Panc1 (cell line): ENCODE data around the gene UNC50.

ENCODE experiments used
- POLR2AphosphoS5 ChIP-seq: IDR thresholded peaks from 2 replicates; pipeline ENCODE4 v1.6.1; 2012; ENCODE audit warnings: mild to moderate bottlenecking, low read depth, low read length, moderate library complexity
- SIN3A ChIP-seq: IDR thresholded peaks from 2 replicates; pipeline ENCODE4 v1.6.1; 2012; ENCODE audit warnings: low read depth, mild to moderate bottlenecking, low read length, moderate library complexity, borderline replicate concordance; ENCODE audit not compliant: insufficient read depth
- TF ChIP-seq, protein P1 (sequence below): fragments of 450-650 bp; IDR thresholded peaks from 2 replicates; pipeline ENCODE4 v1.5.1; 2017; ENCODE audit warnings: mild to moderate bottlenecking

DNA sequence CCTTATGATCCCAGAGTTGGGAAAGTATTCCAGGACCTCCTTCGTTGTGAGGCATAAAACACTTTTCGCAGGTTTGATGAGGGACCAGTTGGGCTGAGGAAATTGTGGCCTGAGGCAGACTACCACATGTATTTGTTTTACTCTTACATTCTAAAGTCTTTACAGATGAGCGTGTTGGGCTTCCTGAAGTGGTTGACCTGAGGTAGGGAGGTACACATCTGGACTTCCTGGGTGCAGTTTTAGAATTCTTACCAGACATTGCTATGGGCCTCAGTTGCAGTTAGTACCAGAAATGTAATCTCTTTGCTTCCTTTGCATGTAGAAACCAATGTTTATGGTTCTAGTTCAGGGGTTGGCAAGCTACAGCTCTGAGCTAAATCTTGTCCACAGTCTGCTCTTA, 48.8 kb upstream of the UNC50 start:
- TF ChIP-seq, protein P1, sequence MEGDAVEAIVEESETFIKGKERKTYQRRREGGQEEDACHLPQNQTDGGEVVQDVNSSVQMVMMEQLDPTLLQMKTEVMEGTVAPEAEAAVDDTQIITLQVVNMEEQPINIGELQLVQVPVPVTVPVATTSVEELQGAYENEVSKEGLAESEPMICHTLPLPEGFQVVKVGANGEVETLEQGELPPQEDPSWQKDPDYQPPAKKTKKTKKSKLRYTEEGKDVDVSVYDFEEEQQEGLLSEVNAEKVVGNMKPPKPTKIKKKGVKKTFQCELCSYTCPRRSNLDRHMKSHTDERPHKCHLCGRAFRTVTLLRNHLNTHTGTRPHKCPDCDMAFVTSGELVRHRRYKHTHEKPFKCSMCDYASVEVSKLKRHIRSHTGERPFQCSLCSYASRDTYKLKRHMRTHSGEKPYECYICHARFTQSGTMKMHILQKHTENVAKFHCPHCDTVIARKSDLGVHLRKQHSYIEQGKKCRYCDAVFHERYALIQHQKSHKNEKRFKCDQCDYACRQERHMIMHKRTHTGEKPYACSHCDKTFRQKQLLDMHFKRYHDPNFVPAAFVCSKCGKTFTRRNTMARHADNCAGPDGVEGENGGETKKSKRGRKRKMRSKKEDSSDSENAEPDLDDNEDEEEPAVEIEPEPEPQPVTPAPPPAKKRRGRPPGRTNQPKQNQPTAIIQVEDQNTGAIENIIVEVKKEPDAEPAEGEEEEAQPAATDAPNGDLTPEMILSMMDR, result no peak
- no peak for TF ChIP-seq POLR2AphosphoS5
- no peak for TF ChIP-seq SIN3A
